GM12874 (cell line): Measurements from ENCODE around the gene LRRK1.

Experiments
- TF ChIP-seq, protein P1 (sequence below): IDR thresholded peaks from 2 replicates; pipeline ENCODE4 v1.5.1; 2011; ENCODE audit warnings: low read depth, mild to moderate bottlenecking, control low read depth, low read length, moderate library complexity; ENCODE audit not compliant: insufficient read depth

The LRRK1 gene

DNA sequence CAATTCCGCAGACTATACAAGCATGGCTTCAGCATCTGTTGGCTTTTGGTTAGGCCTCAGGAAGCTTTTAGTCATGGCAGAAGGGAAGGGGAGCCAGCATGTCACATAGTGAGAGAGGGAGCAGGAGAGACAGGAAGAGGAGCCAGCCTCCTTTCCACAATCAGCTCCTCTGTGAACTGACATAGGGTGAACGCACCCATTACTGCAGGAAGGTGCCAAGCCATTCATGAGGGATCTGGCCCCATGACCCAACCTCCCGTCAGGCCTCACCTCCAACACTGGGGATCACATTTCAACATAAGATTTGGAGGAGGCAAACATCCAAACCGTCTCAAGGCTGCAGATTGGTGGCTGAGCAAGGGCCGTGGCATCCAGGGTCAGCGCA, 106.3 kb downstream of the LRRK1 start:
- TF ChIP-seq, protein P1, sequence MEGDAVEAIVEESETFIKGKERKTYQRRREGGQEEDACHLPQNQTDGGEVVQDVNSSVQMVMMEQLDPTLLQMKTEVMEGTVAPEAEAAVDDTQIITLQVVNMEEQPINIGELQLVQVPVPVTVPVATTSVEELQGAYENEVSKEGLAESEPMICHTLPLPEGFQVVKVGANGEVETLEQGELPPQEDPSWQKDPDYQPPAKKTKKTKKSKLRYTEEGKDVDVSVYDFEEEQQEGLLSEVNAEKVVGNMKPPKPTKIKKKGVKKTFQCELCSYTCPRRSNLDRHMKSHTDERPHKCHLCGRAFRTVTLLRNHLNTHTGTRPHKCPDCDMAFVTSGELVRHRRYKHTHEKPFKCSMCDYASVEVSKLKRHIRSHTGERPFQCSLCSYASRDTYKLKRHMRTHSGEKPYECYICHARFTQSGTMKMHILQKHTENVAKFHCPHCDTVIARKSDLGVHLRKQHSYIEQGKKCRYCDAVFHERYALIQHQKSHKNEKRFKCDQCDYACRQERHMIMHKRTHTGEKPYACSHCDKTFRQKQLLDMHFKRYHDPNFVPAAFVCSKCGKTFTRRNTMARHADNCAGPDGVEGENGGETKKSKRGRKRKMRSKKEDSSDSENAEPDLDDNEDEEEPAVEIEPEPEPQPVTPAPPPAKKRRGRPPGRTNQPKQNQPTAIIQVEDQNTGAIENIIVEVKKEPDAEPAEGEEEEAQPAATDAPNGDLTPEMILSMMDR = no peak

DNA sequence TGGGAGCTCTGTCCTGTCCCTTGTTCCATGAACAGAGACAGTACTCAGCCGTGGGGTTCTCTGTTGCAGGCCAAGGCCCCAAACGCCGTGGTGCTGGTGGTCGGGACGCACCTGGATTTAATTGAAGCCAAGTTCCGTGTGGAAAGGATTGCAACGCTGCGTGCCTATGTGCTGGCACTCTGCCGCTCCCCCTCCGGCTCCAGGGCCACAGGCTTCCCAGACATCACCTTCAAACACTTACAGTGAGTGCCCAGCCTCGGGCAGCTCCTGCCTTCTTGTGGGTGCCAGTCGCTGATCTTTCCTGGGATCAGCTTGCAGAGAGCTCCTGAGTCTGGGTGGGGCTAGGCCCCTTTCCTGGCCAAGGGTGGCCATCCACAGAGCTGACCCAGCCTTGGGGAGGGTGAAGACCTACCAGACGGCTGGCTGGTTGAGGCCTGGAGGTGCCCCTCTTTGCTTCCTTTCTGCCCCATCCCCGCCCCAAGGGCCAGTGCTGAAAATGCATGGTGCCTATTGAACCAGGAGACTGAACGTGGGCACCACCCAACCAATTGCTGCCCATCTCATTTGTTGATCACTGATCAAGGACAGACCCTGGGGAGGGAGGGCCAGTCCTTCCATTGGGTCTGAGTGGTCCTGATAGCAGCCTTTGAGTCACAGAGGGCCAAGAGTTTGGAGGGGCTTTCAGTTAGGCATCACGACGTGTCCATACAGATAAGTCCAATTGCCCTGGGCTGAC, 106.9 kb downstream of the LRRK1 start:
- TF ChIP-seq, protein P1 = no peak

DNA sequence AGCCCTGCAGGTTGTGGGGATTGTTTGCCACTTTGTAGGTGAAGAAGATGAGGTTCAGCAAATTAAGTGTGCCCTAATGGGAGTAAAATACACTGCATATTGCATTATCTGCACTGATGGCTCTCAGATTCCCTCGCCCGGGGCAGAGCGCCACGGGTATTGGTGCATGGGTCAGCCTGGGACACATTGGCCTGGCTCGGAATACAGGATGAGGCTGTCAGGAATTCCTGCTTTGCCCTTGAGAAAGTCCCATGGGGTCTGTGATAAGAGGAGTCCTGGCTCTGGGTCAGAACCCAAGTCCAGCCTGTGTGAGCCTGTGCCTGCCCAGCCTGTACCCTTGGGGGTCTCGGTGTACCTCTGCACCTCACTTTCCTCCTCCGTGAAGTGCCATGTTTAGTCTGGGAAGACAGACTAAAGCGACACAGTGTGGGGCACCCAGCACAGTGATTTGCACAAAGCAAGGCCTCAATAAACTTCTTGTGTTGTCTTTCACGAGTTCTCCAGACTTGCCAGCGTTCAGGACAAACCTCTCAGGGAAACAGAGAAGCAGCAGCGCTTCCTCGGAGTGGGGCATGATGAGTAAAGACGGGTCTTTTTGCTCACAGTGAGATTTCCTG, 107.6 kb downstream of the LRRK1 start:
- TF ChIP-seq, protein P1 = no peak

DNA sequence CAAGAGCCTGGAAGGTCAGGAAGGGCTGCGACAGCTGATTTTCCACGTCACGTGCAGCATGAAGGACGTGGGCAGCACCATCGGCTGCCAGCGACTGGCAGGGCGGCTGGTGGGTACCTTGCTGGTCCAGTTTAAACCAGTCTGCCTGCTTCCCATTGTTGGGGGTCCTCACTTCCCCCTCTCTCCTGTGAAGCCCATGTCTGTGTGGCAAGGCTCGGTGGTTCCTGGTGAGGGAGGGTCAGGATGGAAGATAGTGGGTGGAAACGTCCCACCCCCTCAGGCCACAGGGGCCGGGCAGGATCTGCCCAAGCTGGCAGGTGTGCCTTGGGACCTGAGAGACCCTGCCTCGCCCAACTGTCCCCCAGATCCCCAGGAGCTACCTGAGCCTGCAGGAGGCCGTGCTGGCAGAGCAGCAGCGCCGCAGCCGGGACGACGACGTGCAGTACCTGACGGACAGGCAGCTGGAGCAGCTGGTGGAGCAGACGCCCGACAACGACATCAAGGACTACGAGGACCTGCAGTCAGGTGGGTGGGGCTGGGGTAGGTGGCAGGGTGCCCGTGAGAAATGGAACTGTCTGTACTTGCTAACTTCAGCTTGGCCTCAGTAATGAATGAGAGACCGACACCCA, 108.2 kb downstream of the LRRK1 start:
- TF ChIP-seq, protein P1 = no peak

DNA sequence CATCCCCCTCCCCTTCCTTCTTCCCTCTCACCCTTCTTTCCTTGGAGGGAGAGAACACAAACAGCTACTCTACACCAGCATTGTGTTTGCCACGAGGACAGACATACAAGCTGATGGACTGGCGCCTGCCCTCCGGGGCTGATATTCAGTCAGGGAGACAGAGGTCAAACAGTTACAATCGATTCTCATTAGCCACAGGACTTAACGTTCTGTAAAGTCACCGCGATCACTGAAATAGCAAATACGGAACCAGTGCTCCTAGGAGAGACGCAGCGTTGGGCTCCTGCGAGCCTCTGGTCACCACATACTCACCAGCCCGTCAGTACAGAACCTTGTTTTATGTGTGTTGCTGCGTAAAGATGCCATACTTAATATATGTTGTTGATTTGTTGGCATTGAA, 108.8 kb downstream of the LRRK1 start:
- TF ChIP-seq, protein P1 = no peak

DNA sequence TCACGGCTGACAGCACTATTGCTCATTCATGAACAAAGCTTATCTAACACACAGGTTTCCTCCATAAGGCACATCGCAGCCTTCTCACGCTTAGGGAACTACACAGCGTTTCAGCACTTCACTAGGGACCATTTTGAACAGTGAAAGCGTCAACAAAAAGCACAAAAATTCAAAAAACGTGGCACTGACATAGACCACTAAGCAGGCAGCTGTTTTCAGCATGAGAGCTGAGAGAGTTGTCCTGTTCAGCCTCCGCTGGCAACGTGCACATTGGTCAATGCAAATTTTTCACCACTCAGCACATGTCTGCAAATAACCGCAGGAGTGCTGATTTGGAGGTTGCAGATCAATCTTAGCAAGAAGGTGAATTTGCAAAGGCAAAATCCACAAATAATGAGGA, 109.2 kb downstream of the LRRK1 start:
- TF ChIP-seq, protein P1 = no peak

DNA sequence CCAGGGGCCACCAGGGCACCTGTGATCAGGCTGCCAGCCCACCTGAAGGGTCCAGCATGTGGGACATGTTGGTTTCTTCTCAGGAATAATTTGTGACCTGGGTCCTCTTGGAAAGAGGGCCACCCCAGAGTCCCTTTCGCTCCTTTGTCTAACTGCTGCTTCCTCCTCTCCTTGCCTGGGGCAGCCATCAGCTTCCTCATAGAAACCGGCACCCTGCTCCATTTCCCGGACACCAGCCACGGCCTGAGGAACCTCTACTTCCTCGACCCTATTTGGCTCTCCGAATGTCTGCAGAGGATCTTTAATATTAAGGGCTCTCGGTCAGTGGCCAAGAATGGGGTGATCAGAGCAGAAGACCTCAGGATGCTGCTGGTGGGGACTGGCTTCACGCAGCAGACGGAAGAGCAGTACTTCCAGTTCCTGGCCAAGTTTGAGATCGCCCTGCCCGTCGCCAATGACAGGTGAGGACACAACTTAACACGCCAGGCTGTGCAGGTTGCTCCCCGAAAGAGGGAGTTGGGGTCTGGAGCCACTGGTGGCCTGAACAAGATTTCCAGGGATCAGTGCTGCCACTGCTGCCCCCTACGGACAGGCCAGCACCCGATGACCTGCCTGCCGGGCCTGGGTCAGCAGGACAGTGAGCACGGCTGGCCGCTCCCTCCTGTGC, 109.7 kb downstream of the LRRK1 start:
- TF ChIP-seq, protein P1 = no peak
